B cell (primary cell): ENCODE data around the gene TMEM205. TPM values are rescaled to one million over a fixed set of nuclear protein-coding genes. Genes with fewer than 3 reads are reported as not detected.
A peak's percentile ranks its signal among the peaks of the same experiment; 100 is the strongest.

Source experiments
- ATAC-seq: fragments of 200-7000 bp; cut with Tn5 transposase; one replicate; pipeline ENCODE4 v1.10.0; 2021; ENCODE audit warnings: low read depth, mild to moderate bottlenecking, moderate number of reproducible peaks, moderate library complexity
- CTCF ChIA-PET: fragments of 350-600 bp; sonication (Branson Sonifier 250); formaldehyde crosslinking; loops from one replicate; lab custom pipeline; 2021; ENCODE audit warnings: antibody characterized with exemption, inconsistent platforms; lab: Charles Lee
- POLR2A ChIA-PET: fragments of 350-600 bp; sonication (Branson Sonifier 250); formaldehyde crosslinking; loops from one replicate; lab custom pipeline; 2021; ENCODE audit warnings: antibody characterized with exemption; lab: Charles Lee
- DNase-seq: peaks from one replicate; pipeline ENCODE4 v3.0.0; 2013
- H2AFZ ChIP-seq: 2 replicates; pipeline ENCODE4 v1.6.1; 2012; ENCODE audit warnings: mild to moderate bottlenecking, low read depth, low read length; ENCODE audit not compliant: insufficient read depth, poor library complexity, severe bottlenecking
- H3K27ac ChIP-seq, 2 donors: 1 replicate in 1 of 2; 2 replicates in 1 of 2; pipeline ENCODE4 v1.5.1; 2012 to 2013; ENCODE audit warnings: low read length in 2 of 2, mild to moderate bottlenecking in 2 of 2, moderate library complexity in 1 of 2
- H3K27me3 ChIP-seq, 4 experiments: fragments of 200-600 bp in 1 of 4; sonication (generic) in 1 of 4; replicated peaks in 1 of 4; 1 replicate in 2 of 4; 2 replicates in 2 of 4; pipeline versions ENCODE4 v1.6.1 to v1.7.0; 2013 to 2016; ENCODE audit warnings: low read length in 3 of 4, mild to moderate bottlenecking in 2 of 4, mixed read lengths in 1 of 4, moderate library complexity in 1 of 4; ENCODE audit not compliant: insufficient read depth in 4 of 4, control insufficient read depth in 3 of 4; ENCODE audit errors: control extremely low read depth in 1 of 4
- H3K36me3 ChIP-seq, 2 experiments: replicated peaks in 1 of 2; 1 replicate in 1 of 2; 2 replicates in 1 of 2; pipeline versions ENCODE4 v1.6.1 to v1.7.1; 2013; ENCODE audit warnings: low read length in 1 of 2; ENCODE audit not compliant: insufficient read depth in 2 of 2, control insufficient read depth in 1 of 2; ENCODE audit errors: control extremely low read depth in 1 of 2, extremely low read depth in 1 of 2
- H3K4me1 ChIP-seq, 2 donors: fragments of 200-600 bp in 1 of 2; sonication (generic) in 1 of 2; 1 replicate in 1 of 2; 2 replicates in 1 of 2; pipeline versions ENCODE4 v1.5.1 to v1.6.1; 2013 to 2017; ENCODE audit warnings: low read length in 2 of 2; ENCODE audit not compliant: control insufficient read depth in 2 of 2, insufficient read depth in 2 of 2
- H3K4me2 ChIP-seq: replicated peaks from 2 replicates; pipeline ENCODE3; 2012; ENCODE audit warnings: mild to moderate bottlenecking, low read depth, low read length; ENCODE audit not compliant: poor library complexity, severe bottlenecking
- H3K4me3 ChIP-seq, 5 experiments: fragments of 200-600 bp in 1 of 5; sonication (generic) in 1 of 5; 1 replicate in 3 of 5; 2 replicates in 2 of 5; pipeline versions ENCODE4 v1.5.1 to v1.7.0; 2011 to 2016; ENCODE audit warnings: low read length in 4 of 5, mild to moderate bottlenecking in 4 of 5, low read depth in 2 of 5, control low read depth in 1 of 5, moderate library complexity in 1 of 5; ENCODE audit not compliant: insufficient read depth in 1 of 5; ENCODE audit errors: control extremely low read depth in 1 of 5, extremely low read depth in 1 of 5
- H3K79me2 ChIP-seq: fragments of 200-600 bp; sonication (generic); one replicate; pipeline ENCODE4 v1.6.0; 2016; ENCODE audit warnings: low read length; ENCODE audit not compliant: control insufficient read depth, insufficient read depth
- H3K9ac ChIP-seq: fragments of 200-600 bp; sonication (generic); 2 replicates; pipeline ENCODE4 v1.6.1; 2017; ENCODE audit warnings: mild to moderate bottlenecking, low read length, moderate library complexity
- H3K9me3 ChIP-seq, 3 donors: one replicate each; pipeline versions ENCODE4 v1.6.1 to v1.7.1; 2013; ENCODE audit warnings: low read length in 2 of 3; ENCODE audit not compliant: control insufficient read depth in 2 of 3, insufficient read depth in 1 of 3; ENCODE audit errors: control extremely low read depth in 1 of 3
- H4K20me1 ChIP-seq: 2 replicates; pipeline ENCODE4 v1.6.0; 2012; ENCODE audit warnings: mild to moderate bottlenecking, low read length; ENCODE audit not compliant: insufficient read depth, control insufficient read depth, poor library complexity, severe bottlenecking
- H3K27ac Mint-ChIP-seq: one replicate; pipeline ENCODE4 v1.8.0; 2021; ENCODE audit warnings: mixed read lengths
- H3K27me3 Mint-ChIP-seq: one replicate; pipeline ENCODE4 v1.8.0; 2021; ENCODE audit warnings: mixed read lengths
- H3K4me1 Mint-ChIP-seq: one replicate; pipeline ENCODE4 v1.8.0; 2021; ENCODE audit warnings: mixed read lengths
- H3K4me3 Mint-ChIP-seq: one replicate; pipeline ENCODE4 v1.8.0; 2021; ENCODE audit warnings: mixed read lengths
- H3K9me3 Mint-ChIP-seq: one replicate; pipeline ENCODE4 v1.8.0; 2022; ENCODE audit warnings: mixed read lengths; ENCODE audit not compliant: insufficient read depth
- EZH2 ChIP-seq: IDR thresholded peaks from 2 replicates; pipeline ENCODE4 v1.6.1; 2012; ENCODE audit warnings: borderline replicate concordance, low read depth, mild to moderate bottlenecking, moderate library complexity, low read length; ENCODE audit not compliant: insufficient read depth, poor library complexity, severe bottlenecking
- WGBS: methylation state at CpG from one replicate; pipeline ENCODE4 v1.1.5; 2013; ENCODE audit warnings: missing lambda C conversion rate; ENCODE audit not compliant: insufficient coverage; 5-methylcytosine and 5-hydroxymethylcytosine counted together
- intact Hi-C: fragments of 100-400 bp; cut with micrococcal nuclease; formaldehyde crosslinking; loops from one replicate; pipeline ENCODE4 v1.10.0; 2022
- polyA plus RNA-seq: library from polyadenylated mRNA; depleted of rRNA; stranded (reverse); fragments of >200 nt; gene quantifications from 2 replicates; pipeline ENCODE4 v1.2.3, GENCODE V29; 2012
- total RNA-seq, 2 donors: library from RNA; stranded (reverse); fragments of 120-200 nt in 1 of 2; gene quantifications; 1 replicate in 1 of 2; 2 replicates in 1 of 2; pipeline versions ENCODE4 v1.2.3 to v1.2.4, GENCODE V29; 2013 to 2022
- TF ChIP-seq, protein P1 (sequence below): fragments of 200-600 bp; IDR thresholded peaks from one replicate; pipeline ENCODE4 v1.8.0; 2022; ENCODE audit warnings: antibody characterized with exemption, mild to moderate bottlenecking

The TMEM205 gene
- total and polyA plus RNA-seq, 2 donors (not counting 1 experiment from before 2014, with no cell fraction given): 48.5 to 152 TPM

DNA sequence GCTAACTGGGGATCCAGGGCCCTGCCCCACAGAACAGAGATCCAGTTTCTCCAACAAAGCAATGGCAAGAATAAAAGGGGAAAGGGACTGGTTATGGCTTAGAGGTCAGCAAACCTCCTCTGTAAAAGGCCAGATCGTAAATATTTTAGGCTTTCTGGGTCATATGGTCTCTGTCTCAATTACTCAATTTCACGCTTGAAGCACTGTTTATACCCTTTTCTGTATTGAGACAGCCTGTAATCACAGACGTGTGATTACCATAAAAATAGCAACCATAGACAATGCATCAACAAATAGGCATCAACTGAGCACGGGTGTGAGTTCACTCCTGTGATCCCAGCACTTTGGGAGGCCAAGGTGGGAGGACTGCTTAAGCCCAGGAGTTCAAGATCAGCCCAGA lies 15.9 kb downstream of the TMEM205 start:
- Histone ChIP-seq H3K79me2 (no peaks in the 10 kb centered on the region), H3K27me3 (no peaks in the 10 kb centered on the region), H3K4me1 (no peaks in the 10 kb centered on the region), H3K27ac (no peak overlapping the region), H3K4me2 (no peak overlapping the region), H3K36me3 (peaks cover 3 to 4% of the 10 kb centered on the region in 2 experiments), H2AFZ (no peak overlapping the region), H4K20me1 (no peaks in the 10 kb centered on the region), H3K4me3 (no peak overlapping the region), H3K9ac (no peak overlapping the region), H3K9me3 (peaks cover 0 to 5% (median 0%) of the 10 kb centered on the region in 3 donors)
- Mint-ChIP-seq H3K27me3 (no peaks in the 10 kb centered on the region), H3K4me1 (no peaks in the 10 kb centered on the region), H3K27ac (no peak overlapping the region), H3K9me3 (no peaks in the 10 kb centered on the region), H3K4me3 (no peak overlapping the region)
- ATAC-seq (no peak), DNase-seq (no peak)
- no peak for TF ChIP-seq EZH2
- TF ChIP-seq, protein P1, sequence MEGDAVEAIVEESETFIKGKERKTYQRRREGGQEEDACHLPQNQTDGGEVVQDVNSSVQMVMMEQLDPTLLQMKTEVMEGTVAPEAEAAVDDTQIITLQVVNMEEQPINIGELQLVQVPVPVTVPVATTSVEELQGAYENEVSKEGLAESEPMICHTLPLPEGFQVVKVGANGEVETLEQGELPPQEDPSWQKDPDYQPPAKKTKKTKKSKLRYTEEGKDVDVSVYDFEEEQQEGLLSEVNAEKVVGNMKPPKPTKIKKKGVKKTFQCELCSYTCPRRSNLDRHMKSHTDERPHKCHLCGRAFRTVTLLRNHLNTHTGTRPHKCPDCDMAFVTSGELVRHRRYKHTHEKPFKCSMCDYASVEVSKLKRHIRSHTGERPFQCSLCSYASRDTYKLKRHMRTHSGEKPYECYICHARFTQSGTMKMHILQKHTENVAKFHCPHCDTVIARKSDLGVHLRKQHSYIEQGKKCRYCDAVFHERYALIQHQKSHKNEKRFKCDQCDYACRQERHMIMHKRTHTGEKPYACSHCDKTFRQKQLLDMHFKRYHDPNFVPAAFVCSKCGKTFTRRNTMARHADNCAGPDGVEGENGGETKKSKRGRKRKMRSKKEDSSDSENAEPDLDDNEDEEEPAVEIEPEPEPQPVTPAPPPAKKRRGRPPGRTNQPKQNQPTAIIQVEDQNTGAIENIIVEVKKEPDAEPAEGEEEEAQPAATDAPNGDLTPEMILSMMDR: no peak
- ChIA-PET POLR2A (no interaction called here), CTCF (no interaction called here)
- WGBS: 93% methylated on average over 2 of the region's 4 CpGs
- intact Hi-C loops: no loop called here

DNA sequence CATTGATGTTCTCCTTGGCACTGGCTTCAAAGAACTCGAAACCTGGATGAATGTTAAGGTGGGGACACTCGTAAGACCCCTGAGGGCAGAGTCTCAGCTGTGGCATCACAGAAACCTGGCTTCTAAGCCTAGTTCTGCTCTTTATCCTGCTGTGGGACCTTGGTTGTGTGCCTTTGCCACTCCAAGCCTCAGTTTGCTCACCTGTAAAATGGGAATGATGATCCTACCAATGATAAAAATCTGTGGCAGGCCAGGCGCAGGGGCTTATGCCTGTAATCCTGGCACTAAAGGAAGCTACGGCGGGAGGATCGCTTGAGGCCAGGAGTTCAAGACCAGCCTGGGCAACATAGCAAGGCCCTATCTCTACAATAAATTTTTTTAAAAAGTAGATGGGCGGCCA lies 20.5 kb downstream of the TMEM205 start:
- WGBS: 95% methylated on average over 2 of the region's 7 CpGs
- CTCF ChIA-PET: interaction anchor here (1.6 kb wide), 1 partner anchor 31 kb away, joined by 10 read pairs; no protein-coding TSS in a partner anchor
- POLR2A ChIA-PET: no interaction called here

More for the DNA sequence above, 20.5 kb downstream of the TMEM205 start:
- ATAC-seq: no peak
- H3K27ac ChIP-seq: no peak overlapping the region
- Mint-ChIP-seq H3K4me1 (peaks cover 37% of the 10 kb centered on the region), H3K4me3 (no peak overlapping the region), H3K27me3 (no peaks in the 10 kb centered on the region), H3K9me3 (no peaks in the 10 kb centered on the region), H3K27ac (peak overlapping the region; percentile 15)
- no peaks in the 10 kb centered on the region for H3K79me2 ChIP-seq
- no peaks in the 10 kb centered on the region for H4K20me1 ChIP-seq
- no peak overlapping the region for H3K9ac ChIP-seq
- intact Hi-C loops: no loop called here
- H3K4me2 ChIP-seq: no peak overlapping the region
- H3K9me3 ChIP-seq: peaks cover 0 to 5% (median 0%) of the 10 kb centered on the region in 3 donors
- H3K27me3 ChIP-seq: peaks cover 0 to 5% (median 0%) of the 10 kb centered on the region in 4 experiments
- DNase-seq: no peak
- H3K4me1 ChIP-seq: peaks cover 29 to 39% of the 10 kb centered on the region in 2 donors
- TF ChIP-seq EZH2: no peak
- TF ChIP-seq, protein P1: no peak
- H3K36me3 ChIP-seq: peaks cover 0 to 1% of the 10 kb centered on the region in 2 experiments
- H2AFZ ChIP-seq: no peak overlapping the region
- H3K4me3 ChIP-seq: no peak overlapping the region
